IPS DF 4.7 (cell line): ENCODE results near the gene MEGF9.

Experiments used
- DNase-seq: peaks from one replicate; pipeline ENCODE4 v3.0.0-alpha.2; 2013; ENCODE audit warnings: low spot score; ENCODE audit errors: extremely low read depth

The MEGF9 gene

DNA sequence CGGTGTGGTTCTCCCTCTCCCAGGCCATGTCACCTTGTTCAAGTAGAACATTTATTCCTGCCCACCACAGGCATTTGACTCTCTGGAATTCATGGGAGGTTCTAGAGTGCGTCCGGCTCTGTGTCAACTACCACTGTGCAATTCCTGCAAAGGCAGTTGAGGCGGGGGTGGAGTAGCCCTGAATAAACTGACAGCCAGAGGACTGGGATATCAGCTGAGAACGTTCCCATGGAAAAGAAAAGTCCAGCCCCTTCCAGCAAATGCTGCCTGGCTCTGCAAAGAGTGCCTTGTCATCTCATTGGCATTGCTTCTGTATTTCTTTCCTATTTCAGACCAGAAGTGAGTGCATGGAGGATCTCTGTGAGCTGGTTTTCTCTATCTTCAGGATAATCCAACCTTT is 18.9 kb upstream of the MEGF9 start:
- DNase-seq = no peak

DNA sequence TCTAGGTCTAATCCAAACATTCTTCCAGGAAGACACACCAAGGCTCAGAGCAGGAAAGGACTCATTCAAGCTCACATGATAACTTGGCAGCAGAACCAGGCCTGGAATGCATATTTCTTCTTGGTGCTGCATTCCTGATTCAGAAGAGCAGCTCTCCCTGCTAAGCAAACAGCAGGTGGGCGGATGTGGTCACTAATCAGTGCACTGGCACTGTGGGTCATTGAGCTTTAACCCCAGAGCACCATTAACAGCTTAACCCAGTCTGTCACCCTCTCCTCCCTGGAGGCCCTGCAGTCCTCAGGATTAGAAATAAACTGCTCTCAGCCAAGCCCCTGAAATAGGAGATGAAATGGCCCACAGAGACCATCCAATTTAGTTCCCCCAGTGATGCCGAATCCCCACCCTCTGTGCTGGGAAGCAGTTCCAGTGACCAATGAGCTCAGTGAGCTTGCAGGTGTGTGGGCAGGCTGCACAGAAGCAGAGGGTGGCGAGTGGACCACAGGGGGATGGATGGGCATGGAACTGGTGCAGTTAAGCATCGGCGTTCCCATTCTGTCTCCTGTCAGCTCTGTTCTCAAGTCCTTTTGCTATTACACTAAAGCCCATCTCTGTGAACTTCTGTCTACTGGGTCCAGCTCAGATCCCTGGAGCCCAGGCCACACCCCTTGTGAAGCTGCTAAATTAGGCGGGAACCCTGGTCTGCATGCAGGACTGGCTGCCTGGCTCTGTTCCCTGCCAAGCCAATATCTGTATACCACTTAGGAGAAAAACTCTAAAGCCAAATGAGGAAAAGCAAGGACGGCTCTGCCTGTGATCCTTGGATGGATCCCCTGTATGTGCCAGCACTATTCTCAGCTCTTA is 16.6 kb upstream of the MEGF9 start:
- no peak for DNase-seq

GRCh38 chr9:120729791-120730241 is 15.5 kb upstream of the MEGF9 start:
- no peak for DNase-seq

DNA sequence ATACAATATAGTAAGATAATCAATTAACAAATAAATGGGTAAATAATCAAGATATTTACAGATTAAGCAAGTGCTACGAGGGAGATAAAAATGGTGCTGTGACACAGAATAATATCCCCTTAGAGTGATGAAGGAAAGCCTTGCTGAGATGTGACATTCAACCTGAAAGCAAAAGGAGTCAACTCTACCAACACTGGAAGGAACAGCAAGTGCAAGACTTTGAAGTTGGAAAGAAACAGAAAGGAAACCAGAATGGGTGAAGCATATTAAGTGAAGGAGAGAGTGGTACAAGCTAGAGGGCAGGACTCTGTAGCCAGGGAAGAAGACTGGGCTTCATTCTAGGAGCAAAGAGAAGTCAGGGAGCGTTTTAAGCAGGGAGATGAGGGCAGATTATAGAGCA is 12.2 kb upstream of the MEGF9 start:
- no peak for DNase-seq

DNA sequence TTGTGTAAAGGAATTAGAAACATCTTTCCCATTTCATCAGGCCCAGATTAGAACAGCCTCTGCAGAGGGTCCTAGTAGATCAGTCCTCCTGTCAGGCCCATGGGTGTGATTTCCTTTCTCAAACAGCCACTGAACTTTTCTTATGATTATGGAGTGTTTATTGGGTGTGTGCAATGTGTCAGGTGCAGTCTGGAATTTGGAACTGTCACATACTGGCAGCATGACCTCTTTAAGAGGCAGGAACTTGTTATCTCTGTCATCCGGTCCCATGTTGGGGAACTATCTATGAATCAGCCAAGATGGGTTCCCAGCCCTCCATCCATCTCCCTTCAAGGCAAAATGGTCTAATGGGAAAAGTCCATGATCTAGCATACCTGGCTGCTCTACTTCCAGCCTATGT is 11.6 kb upstream of the MEGF9 start:
- no peak for DNase-seq

GRCh38 chr9:120724757-120725400 is 10.6 kb upstream of the MEGF9 start:
- no peak for DNase-seq

DNA sequence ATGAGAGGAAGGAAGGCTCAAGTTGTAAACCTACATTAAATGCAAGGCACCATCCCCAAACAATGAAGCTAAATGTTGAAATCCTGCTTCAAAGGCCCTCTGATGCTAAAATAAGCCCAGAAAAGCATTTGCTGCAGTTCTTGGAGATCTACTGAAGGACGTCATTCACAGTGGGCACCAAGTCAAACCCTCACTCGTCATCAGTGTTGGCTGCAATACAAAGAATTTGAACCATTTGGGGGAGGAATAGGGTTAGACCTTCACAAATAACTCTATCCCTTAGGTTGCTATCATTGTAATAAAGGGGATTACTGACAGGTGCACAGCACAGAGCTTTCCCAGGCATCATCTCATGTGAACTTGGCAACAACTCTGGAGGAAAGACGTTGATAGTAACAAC is 9.3 kb upstream of the MEGF9 start:
- no peak for DNase-seq

- DNase-seq = no peak
These were observed 6.1 kb upstream of the MEGF9 start for GRCh38 chr9:120720404-120720803.

- DNase-seq = no peak
These were observed 4.0 kb upstream of the MEGF9 start for GRCh38 chr9:120718316-120718715.

DNA sequence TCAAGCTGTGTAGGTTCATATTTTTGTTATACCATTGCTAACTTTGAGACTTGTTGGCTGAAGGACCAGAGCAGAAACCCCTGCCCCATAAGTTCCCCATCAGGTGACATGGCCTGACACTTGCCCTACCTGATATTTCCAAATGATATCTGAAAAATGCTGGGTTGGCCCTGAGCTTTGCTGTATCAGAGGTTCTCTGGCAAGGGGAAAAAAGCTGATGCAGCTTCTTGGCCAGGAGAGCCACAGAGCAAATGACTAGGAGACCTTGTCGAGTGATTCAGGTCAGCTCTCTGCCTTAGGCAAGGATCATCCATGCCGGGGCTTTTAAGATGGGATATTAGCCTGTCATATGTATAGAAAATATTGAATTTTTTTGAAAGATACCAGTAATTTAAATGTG is 2.9 kb upstream of the MEGF9 start:
- DNase-seq = no peak

DNA sequence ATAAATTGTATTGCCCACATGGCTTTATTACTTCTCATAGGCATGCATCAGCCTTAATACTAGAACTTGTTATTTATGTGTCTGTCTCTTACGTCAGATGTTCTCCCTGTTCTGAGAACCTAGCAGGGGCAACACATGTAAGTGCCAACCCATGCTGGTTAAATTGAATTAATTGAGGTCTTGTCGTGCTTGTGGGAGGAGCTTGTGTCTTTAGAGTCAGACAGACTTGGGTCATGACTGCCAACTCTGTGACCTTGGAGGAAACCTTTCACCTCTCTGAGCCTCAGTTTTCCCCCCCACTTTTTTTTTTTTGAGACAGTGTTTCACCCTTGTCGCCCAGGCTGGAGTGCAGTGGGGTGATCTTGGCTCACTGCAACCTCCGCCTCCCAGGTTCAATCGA is 2.2 kb upstream of the MEGF9 start:
- no peak for DNase-seq

DNA sequence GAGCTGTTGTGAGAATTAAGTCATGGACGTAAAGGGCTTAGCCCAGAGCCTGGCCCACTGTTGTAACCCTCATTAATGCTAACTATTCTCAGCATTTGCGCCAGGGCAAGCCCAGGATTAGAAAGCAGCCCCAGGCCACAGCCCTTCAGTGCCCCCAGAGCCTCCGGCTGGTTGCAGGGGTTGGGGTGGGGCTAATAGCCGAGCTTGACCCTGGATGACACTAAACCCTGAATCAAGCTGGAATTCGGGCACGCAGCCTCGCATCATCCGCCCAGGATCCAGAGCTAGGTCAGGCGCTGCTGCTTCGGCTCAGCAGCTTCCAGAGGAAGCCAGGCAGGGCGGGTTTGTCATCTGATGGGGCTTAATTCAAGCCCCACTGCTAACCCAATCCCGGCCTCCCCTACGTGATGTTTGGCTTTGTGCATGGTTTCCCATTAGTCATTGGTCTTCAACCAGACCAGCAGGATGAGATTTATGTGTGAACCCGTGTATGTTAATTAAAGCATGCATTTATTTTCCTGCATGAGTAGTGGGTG is 1.2 kb upstream of the MEGF9 start:
- DNase-seq = no peak

DNA sequence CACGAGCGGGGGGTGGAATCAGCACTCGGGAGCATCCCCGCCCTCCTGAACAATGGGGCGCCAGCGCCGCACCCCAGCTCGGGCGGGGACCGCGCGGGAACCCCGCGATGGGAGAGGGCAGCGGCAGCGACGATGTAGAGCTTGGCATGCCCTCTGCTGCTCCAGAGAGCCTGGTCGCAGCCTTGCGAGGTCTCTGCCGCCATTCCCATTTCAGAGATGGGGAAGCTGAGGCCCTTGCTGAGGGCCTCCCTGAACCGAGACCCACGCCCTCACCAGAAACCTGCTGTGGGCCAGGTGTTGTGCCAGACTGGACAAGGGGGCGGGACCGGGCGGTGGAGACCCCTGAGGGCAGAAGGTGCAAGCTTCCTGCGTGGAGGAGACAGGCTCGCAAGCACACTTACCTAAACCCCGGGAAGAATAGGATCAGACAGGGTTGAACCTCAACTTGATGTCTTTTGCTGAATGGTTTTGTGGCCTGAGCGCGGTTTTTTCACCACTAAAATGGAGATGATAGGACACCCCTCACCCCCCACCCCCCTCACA is 647 bp upstream of the MEGF9 start:
- DNase-seq = no peak

DNA sequence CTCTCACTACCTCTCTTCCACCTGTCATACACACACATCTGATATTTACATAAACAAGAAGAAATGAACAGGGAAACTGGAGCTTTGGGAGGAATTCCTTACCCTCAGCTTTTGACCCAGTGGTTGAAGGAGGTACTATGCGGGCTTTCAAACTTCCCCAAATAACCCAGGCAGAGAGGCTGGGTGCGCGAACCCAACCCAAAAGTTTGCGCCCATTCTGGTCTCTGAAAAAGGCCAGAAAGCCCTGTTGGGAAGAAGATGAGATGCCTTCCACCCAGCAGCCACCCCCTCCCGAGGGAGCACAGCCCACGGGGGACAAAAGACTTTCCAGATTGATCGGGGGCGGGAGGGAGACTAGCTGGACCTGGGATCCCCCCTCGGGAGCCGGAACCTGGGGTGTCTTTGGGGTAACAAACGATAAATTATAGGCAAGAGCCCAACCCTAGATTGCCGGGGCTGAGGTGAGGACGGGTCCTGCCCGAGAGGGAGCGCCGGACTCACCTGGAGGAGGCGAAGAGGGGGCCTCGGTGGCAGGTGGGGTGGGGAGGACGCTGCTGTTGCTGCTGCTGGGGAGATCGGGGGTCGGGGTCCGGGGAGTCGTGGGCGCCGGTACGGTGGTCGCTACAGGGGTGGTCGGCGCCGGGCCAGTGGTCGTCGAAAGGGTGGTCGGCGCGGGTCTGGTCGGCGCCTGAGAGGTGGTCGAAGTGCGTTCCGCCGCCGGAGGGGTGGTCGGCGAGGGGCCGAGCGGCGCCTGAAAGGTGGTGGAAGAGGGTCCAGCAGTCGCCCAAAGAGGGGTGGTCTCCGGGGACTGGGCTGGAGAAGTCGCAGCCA is 798 bp downstream of the MEGF9 start:
- DNase-seq = no peak

DNA sequence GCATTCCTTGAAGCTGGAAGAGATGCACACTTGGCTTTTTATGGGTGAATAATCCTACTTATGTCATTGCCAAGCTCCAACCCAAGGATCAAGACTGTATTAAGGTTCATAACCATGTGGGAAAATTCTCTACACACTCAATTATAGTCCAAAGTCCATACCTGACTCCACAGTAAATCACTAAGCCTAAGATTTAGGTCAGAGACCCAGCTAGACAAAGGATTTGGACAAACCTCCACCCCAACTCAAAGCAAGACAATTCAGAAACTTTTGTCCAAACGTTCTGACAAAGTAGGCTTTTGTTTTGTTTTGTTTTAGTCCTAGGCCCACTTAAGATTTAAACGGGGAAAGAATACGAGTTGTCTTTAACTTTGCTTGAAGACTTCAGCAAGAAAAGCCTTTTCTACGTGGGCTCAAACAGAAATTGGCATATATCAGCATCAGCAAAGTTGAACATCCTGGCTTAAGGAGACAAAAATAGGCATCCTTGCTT is 1.7 kb downstream of the MEGF9 start:
- no peak for DNase-seq

DNA sequence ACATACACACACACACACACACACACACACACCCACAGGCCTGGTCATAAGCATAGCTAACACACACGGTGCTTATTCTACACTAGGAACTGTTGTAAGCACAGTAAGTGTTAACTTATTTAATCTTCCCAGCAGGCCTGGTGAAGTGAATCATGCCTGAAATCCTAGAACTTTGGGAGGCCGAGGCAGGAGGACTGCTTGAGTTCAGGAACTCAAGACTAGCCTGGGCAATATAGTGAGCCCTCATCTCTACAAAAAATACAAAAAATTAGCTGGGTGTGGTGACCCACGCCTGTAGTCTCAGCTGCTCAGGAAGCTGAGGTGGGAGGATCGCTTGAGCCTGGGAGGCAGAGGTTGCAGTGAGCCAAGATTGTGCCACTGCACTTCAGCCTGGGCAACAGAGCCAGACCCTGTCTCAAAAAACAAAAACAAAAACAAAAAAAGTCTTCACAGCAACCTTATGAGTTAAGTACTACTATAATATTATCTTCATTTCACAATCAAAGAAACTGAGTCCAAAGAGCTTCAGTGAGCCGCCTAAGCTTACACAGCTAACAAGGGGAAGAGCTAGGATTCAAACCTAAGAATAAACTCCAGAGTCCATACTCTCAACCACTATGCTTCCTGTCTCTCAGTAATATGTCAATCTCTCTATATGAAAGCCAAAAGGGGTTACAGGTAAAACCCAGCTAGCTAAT is 2.3 kb downstream of the MEGF9 start:
- no peak for DNase-seq

DNA sequence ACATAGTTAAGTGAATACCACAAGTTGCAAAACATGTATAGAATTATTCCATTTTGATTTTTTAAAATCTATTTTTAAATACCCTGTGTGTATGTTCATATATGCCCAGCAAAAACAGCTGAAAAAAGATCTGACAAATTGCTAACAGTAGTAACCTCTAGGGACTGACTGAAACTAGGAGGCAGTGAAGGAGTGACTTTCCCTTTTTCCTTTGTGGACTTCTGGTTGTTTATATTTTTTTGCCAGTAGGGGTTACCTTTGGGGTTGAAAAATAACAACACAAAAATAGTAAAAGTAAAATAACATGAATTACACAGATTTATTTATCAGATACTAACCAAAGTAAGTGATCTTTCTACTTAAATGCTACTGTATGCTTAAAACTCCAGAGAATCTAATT is 2.9 kb downstream of the MEGF9 start:
- no peak for DNase-seq

- DNase-seq = no peak
These were observed 3.9 kb downstream of the MEGF9 start for GRCh38 chr9:120710110-120710981.

GRCh38 chr9:120708526-120709224 is 5.6 kb downstream of the MEGF9 start:
- no peak for DNase-seq
